Stimulated activated naive CD4-positive, alpha-beta T cell treated with Interleukin-2 at 50 U/mL for 16 hours (primary cell): ENCODE measurements around the gene ERLEC1.
"Not testable (repeated sequence)": the region's sequence is repeated elsewhere in the genome, so short reads cannot be mapped to it uniquely, and the experiment has no call there.

Source experiments
- DNase-seq: peaks from one replicate; lab custom pipeline; 2025; lab: John Stamatoyannopoulos, UW

ERLEC1 gene

GRCh38 chr2:53840580-53840979 lies 53.7 kb downstream of the ERLEC1 start:
- DNase-seq = no peak

DNA sequence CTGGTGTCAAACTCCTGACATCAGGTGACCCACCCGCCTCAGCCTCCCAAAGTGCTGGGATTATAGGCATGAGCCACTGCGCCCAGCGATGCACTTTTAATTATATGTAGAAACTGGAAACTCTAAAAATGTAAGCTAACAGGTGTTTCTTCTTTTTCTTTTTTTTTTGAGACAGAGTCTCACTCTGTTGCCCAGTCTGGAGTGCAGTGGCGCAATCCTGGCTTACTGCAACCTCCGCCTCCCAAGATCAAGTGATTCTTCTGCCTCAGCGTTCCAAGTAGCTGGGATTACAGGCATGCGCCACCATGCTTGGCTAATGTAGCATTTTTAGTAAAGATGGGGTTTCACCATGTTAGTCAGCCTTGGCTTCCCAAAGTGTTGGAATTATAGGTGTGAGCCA lies 54.8 kb downstream of the ERLEC1 start:
- DNase-seq = not testable (repeated sequence)

GRCh38 chr2:53842891-53843290 lies 56.0 kb downstream of the ERLEC1 start:
- no peak for DNase-seq

DNA sequence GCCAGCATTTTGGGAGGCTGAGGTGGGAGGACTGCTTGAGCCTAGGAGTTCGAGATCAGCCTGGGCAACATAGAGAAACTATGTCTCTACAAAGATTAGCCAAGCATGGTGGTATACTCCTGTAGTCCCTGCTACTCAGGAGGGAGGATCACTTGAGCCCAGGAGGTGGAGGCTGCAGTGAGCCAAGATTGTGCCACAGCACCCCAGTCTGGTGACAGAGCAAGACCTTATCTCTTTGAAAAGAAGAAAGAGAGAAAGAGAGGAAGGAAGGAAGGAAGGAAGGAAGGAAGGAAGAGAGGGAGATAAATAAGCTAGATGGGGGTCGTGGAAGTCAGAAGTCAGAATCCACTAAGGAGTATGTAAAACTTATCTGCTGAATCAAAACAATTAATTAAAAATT lies 56.8 kb downstream of the ERLEC1 start:
- no peak for DNase-seq

- DNase-seq = no peak
These were observed 61.2 kb downstream of the ERLEC1 start for GRCh38 chr2:53848062-53848461.

DNA sequence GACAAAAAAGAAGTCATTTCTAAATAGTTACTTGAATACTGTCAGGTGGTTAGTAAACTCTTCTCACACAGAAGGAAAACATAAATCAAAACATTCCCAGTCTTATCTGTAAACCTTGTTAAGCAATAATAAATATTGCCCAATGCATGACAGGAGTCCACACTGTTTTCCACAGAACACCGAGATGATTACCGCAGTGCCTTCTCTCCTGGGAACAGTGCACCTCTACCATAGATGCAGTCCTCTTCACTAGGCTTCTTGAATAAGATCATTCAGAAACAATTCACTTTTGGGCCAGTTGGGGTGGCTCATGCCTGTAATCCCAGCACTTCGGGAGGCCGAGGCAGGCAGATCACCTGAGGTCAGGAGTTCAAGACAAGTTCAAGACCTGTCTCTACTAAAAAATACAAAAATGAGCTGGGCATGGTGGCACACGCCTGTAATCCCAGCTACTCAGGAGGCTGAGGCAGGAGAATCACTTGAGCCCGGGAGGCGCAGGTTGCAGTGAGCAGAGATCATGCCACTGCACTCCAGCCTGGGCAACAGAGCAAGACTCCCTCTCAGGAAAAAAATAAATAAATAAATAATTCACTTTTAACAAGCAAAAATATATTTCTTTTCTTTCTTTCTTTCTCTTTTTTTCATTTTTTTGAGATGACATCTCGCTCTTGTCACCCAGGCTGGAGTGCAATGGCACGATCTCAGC lies 64.4 kb downstream of the ERLEC1 start:
- not testable (repeated sequence) for DNase-seq

- DNase-seq = no peak
These were observed 65.7 kb downstream of the ERLEC1 start for GRCh38 chr2:53852532-53852931.

- no peak for DNase-seq
These were observed 67.8 kb downstream of the ERLEC1 start for GRCh38 chr2:53854678-53855077.

GRCh38 chr2:53856272-53856671 lies 69.4 kb downstream of the ERLEC1 start:
- DNase-seq = no peak

DNA sequence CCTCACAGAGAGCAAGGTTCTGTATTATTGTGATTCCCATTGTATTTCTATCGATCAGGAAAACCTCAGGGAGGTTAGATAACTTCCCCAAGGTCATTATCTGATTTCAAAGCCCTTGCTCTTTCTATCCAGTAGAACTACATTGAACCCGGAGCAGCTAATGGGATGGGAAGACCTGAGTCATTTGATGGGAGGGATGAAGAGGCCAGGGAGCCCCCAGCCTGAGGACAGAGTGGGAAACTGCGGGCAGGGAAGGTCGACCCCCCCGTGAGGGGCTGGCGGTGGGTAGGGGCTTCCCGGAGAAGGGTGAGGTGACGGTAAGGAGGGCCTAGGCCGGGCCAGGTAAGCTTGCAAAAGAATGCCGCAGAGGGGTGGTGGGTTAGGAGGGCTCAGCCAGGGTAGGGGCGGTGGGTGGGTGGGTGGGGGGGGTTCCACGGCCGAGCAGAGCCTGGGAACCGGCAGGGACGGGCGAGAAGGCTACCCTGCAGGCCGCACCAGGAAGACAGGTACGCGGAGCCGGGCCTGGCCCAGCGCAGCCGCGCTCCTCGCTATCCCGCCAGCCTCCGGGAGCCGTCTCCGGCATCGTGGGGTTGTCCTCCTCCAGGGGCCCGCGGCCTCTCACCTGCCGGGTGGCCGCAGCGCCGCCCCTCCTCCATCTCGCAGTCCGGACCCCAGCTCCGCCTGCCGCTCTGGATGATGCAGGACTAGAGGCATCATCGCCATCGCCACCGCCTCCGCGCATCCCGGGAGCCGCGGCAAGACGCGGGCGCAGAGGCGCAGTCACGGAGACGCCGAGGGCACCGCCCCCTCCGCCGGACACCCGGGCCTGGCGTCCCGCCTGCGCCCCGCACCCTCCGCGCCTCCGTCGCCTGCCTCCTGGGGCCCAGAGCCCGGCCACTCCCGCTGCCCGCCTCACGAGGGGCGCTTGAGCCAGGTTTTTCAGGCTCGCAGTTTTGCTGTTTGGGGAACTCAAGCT lies 72.7 kb downstream of the ERLEC1 start, which contains the start of gene GPR75:
Gene GPR75, minus strand, starts transcription at position 762 of the 976 bp plus-strand sequence. CDS start 5,211 bp downstream, outside the sequence.
- no peak for DNase-seq

- DNase-seq = no peak
These were observed 75.0 kb downstream of the ERLEC1 start for GRCh38 chr2:53861824-53862223.

DNA sequence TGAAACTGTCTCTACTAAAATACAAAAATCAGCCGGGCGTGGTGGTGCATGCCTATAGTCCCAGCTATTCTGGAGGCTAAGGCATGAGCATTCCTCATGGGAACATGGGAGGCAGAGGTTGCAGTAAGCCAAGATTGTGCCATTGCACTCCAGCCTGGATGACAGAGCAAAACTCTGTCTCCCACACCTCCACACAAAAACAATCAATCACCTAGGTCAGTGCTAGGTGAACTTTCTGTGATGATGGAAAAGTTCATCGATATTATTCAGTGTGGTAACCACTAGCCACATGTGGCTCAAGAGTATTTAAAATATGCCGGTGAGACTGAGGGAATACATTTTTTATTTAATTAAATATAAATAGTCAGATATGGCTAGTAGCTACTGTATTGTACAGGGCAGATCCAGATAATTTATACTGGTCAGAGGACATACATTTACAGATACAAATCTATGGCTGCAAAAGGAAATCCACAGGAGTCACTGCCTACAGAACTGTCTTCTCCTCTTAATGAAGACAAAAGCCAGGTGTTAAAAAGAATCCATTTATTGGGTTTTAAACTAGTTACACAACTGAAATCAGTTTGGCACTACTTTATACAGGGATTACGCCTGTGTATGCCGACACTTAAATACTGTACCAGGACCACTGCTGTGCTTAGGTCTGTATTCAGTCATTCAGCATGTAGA lies 76.8 kb downstream of the ERLEC1 start:
- no peak for DNase-seq

- DNase-seq = no peak
These were observed 78.4 kb downstream of the ERLEC1 start for GRCh38 chr2:53865264-53865663.

- DNase-seq = no peak
These were observed 79.1 kb downstream of the ERLEC1 start for GRCh38 chr2:53865962-53866361.

DNA sequence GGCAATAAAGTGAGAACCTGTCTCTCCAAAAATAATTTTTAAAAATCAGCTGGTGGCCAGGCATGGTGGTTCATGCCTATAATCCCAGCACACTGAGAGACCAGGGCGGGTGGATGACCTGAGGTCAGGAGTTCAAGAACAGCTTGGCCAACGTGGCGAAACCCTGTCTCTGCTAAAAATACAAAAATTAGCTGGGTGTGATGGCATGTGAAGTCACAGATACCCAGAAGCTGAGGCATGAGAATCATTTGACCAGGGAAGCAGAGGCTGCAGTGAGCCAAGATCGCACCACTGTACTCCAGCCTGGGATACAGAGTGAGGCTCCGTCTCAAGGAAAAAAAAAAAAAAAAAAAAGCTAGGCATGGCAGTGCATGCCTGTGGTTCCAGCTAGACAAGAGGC lies 80.3 kb downstream of the ERLEC1 start:
- no peak for DNase-seq

GRCh38 chr2:53867773-53868172 lies 80.9 kb downstream of the ERLEC1 start:
- DNase-seq = no peak
